Measurements from ENCODE around the gene ITGB2. TPM values are rescaled to one million over a fixed set of nuclear protein-coding genes. Genes with fewer than 3 reads are reported as not detected.
"Not testable (repeated sequence)": the region's sequence is repeated elsewhere in the genome, so short reads cannot be mapped to it uniquely, and the experiment has no call there.

The ITGB2 gene
- total RNA-seq, 1 donor from 2014 or later = 0.62 TPM

GRCh38 chr21:44914176-44914874 is 6.4 kb downstream of the ITGB2 start:
- H3K36me3 Mint-ChIP-seq (ENCODE audit: unreplicated experiment) = no peaks in the 10 kb centered on the region
- DNase-seq (ENCODE audit: extremely low spot score, unreplicated experiment) = no peak
- no peak overlapping the region for H3K27ac Mint-ChIP-seq (ENCODE audit: unreplicated experiment)
- TF ChIP-seq, protein P1, sequence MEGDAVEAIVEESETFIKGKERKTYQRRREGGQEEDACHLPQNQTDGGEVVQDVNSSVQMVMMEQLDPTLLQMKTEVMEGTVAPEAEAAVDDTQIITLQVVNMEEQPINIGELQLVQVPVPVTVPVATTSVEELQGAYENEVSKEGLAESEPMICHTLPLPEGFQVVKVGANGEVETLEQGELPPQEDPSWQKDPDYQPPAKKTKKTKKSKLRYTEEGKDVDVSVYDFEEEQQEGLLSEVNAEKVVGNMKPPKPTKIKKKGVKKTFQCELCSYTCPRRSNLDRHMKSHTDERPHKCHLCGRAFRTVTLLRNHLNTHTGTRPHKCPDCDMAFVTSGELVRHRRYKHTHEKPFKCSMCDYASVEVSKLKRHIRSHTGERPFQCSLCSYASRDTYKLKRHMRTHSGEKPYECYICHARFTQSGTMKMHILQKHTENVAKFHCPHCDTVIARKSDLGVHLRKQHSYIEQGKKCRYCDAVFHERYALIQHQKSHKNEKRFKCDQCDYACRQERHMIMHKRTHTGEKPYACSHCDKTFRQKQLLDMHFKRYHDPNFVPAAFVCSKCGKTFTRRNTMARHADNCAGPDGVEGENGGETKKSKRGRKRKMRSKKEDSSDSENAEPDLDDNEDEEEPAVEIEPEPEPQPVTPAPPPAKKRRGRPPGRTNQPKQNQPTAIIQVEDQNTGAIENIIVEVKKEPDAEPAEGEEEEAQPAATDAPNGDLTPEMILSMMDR (IDR thresholded peaks at IDR 0.05) = no peak
- H3K9me3 Mint-ChIP-seq (ENCODE audit: unreplicated experiment) = no peaks in the 10 kb centered on the region
- H3K4me1 Mint-ChIP-seq (ENCODE audit: unreplicated experiment) = peaks cover 28% of the 10 kb centered on the region
- no peak overlapping the region for H3K4me3 Mint-ChIP-seq (ENCODE audit: unreplicated experiment)
- H3K27me3 Mint-ChIP-seq (ENCODE audit: unreplicated experiment) = peaks cover 4% of the 10 kb centered on the region

GRCh38 chr21:44913425-44914175 is 7.1 kb downstream of the ITGB2 start:
- H3K27ac Mint-ChIP-seq (ENCODE audit: unreplicated experiment) = no peak overlapping the region
- peaks cover 8% of the 10 kb centered on the region for H3K27me3 Mint-ChIP-seq (ENCODE audit: unreplicated experiment)
- H3K9me3 Mint-ChIP-seq (ENCODE audit: unreplicated experiment) = no peaks in the 10 kb centered on the region
- peaks cover 28% of the 10 kb centered on the region for H3K4me1 Mint-ChIP-seq (ENCODE audit: unreplicated experiment)
- TF ChIP-seq, protein P1 (IDR thresholded peaks at IDR 0.05) = no peak
- H3K36me3 Mint-ChIP-seq (ENCODE audit: unreplicated experiment) = no peaks in the 10 kb centered on the region
- DNase-seq (ENCODE audit: extremely low spot score, unreplicated experiment) = no peak
- no peak overlapping the region for H3K4me3 Mint-ChIP-seq (ENCODE audit: unreplicated experiment)

DNA sequence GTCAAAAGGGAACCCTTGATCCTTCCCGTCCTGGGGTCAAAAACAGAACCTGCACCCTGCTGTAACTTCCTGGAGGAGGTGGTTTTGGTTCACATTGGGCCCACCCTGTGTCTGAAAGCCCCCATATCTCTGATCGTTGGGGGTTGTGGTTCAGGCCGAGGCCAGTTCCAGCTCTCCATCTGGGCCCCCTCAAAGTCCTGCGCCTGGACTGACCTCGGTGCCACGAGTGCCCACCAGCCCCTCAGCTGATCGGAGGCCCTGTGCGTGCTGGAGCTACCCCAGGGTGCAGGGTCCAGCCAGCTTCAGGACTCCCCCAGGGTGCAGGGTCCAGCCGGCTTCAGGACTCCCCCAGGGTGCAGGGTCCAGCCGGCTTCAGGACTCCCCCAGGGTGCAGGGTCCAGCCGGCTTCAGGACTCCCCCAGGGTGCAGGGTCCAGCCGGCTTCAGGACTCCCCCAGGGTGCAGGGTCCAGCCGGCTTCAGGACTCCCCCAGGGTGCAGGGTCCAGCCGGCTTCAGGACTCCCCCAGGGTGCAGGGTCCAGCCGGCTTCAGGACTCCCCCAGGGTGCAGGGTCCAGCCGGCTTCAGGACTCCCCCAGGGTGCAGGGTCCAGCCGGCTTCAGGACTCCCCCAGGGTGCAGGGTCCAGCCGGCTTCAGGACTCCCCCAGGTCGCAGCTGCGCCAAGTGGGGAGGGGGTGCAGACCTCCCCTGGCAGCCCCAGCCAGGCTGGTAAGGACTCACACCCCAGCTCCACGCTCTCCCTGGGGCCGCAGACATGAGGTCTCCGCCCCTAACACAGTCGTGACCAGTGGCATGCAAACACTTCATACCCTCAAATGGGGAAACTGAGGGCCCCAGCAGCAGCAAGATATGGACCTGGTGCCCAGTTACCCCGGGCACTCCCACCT is 7.9 kb downstream of the ITGB2 start:
- H3K9me3 Mint-ChIP-seq (ENCODE audit: unreplicated experiment); H3K36me3 Mint-ChIP-seq (ENCODE audit: unreplicated experiment); H3K4me3 Mint-ChIP-seq (ENCODE audit: unreplicated experiment); DNase-seq (ENCODE audit: extremely low spot score, unreplicated experiment); H3K27ac Mint-ChIP-seq (ENCODE audit: unreplicated experiment): not testable (repeated sequence)
- Mint-ChIP-seq H3K27me3 (ENCODE audit: unreplicated experiment) (peaks cover 10% of the 10 kb centered on the region), H3K4me1 (ENCODE audit: unreplicated experiment) (peaks cover 32% of the 10 kb centered on the region)

DNA sequence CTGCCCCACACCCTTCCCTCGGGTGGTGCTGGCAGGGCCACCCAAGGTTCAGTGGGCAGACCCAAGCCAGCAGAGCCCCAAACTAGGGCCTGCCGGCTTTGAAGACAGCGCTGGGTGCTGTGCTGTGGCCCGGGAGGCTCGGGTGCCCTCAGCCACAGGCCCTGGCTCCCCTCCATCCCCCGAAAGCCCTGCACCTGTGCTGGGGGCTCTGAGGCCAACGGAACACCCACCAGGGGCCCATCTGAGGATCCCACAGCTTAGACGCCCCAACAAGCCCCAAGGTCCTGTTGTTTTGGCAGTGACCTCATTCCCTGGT is 8.6 kb downstream of the ITGB2 start:
- Mint-ChIP-seq H3K27me3 (ENCODE audit: unreplicated experiment) (peaks cover 10% of the 10 kb centered on the region), H3K9me3 (ENCODE audit: unreplicated experiment) (no peaks in the 10 kb centered on the region), H3K4me1 (ENCODE audit: unreplicated experiment) (peaks cover 32% of the 10 kb centered on the region), H3K27ac (ENCODE audit: unreplicated experiment) (no peak overlapping the region), H3K36me3 (ENCODE audit: unreplicated experiment) (no peaks in the 10 kb centered on the region), H3K4me3 (ENCODE audit: unreplicated experiment) (no peak overlapping the region)
- no peak for DNase-seq (ENCODE audit: extremely low spot score, unreplicated experiment)
- TF ChIP-seq, protein P1 (IDR thresholded peaks at IDR 0.05) = no peak

GRCh38 chr21:44911384-44912157 is 9.1 kb downstream of the ITGB2 start:
- H3K4me1 Mint-ChIP-seq (ENCODE audit: unreplicated experiment) = peaks cover 32% of the 10 kb centered on the region
- DNase-seq (ENCODE audit: extremely low spot score, unreplicated experiment) = no peak
- no peak overlapping the region for H3K27ac Mint-ChIP-seq (ENCODE audit: unreplicated experiment)
- no peaks in the 10 kb centered on the region for H3K9me3 Mint-ChIP-seq (ENCODE audit: unreplicated experiment)
- no peak overlapping the region for H3K4me3 Mint-ChIP-seq (ENCODE audit: unreplicated experiment)
- TF ChIP-seq, protein P1 (IDR thresholded peaks at IDR 0.05) = no peak
- no peaks in the 10 kb centered on the region for H3K36me3 Mint-ChIP-seq (ENCODE audit: unreplicated experiment)
- H3K27me3 Mint-ChIP-seq (ENCODE audit: unreplicated experiment) = peaks cover 11% of the 10 kb centered on the region

All from osteocyte (in vitro differentiated cells).